GM06990 (cell line): ENCODE data around the gene KAT6B.

Experiments used
- DNase-seq: peaks from one replicate; pipeline ENCODE4 v3.0.0-alpha.2; 2011; ENCODE audit not compliant: insufficient read length; ENCODE audit errors: extremely low read depth
- H3K27me3 ChIP-seq: replicated peaks from 2 replicates; pipeline ENCODE4 v1.6.0; 2011; ENCODE audit warnings: low read length; ENCODE audit not compliant: control insufficient read depth, insufficient read depth
- H3K36me3 ChIP-seq: 2 replicates; pipeline ENCODE4 v1.5.1; 2011; ENCODE audit warnings: low read length; ENCODE audit not compliant: control insufficient read depth, insufficient read depth
- H3K4me3 ChIP-seq: replicated peaks from 2 replicates; pipeline ENCODE4 v1.5.1; 2011; ENCODE audit warnings: low read depth, mild to moderate bottlenecking, control low read depth, low read length
- TF ChIP-seq, protein P1 (sequence below): IDR thresholded peaks from 2 replicates; pipeline ENCODE4 v1.5.1; 2011; ENCODE audit warnings: low read length, control low read depth, mild to moderate bottlenecking, inconsistent platforms; ENCODE audit not compliant: insufficient read depth, poor library complexity, severe bottlenecking

Gene KAT6B

GRCh38 chr10:75061709-75062505 lies 235.5 kb downstream of the KAT6B start:
- Histone ChIP-seq H3K27me3 (no peaks in the 10 kb centered on the region), H3K4me3 (no peak overlapping the region), H3K36me3 (no peaks in the 10 kb centered on the region)
- TF ChIP-seq, protein P1, sequence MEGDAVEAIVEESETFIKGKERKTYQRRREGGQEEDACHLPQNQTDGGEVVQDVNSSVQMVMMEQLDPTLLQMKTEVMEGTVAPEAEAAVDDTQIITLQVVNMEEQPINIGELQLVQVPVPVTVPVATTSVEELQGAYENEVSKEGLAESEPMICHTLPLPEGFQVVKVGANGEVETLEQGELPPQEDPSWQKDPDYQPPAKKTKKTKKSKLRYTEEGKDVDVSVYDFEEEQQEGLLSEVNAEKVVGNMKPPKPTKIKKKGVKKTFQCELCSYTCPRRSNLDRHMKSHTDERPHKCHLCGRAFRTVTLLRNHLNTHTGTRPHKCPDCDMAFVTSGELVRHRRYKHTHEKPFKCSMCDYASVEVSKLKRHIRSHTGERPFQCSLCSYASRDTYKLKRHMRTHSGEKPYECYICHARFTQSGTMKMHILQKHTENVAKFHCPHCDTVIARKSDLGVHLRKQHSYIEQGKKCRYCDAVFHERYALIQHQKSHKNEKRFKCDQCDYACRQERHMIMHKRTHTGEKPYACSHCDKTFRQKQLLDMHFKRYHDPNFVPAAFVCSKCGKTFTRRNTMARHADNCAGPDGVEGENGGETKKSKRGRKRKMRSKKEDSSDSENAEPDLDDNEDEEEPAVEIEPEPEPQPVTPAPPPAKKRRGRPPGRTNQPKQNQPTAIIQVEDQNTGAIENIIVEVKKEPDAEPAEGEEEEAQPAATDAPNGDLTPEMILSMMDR, result no peak
- no peak for DNase-seq

GRCh38 chr10:75062506-75063299 lies 236.3 kb downstream of the KAT6B start:
- no peak for DNase-seq
- Histone ChIP-seq H3K27me3 (no peaks in the 10 kb centered on the region), H3K4me3 (no peak overlapping the region), H3K36me3 (no peaks in the 10 kb centered on the region)
- TF ChIP-seq, protein P1, result no peak

DNA sequence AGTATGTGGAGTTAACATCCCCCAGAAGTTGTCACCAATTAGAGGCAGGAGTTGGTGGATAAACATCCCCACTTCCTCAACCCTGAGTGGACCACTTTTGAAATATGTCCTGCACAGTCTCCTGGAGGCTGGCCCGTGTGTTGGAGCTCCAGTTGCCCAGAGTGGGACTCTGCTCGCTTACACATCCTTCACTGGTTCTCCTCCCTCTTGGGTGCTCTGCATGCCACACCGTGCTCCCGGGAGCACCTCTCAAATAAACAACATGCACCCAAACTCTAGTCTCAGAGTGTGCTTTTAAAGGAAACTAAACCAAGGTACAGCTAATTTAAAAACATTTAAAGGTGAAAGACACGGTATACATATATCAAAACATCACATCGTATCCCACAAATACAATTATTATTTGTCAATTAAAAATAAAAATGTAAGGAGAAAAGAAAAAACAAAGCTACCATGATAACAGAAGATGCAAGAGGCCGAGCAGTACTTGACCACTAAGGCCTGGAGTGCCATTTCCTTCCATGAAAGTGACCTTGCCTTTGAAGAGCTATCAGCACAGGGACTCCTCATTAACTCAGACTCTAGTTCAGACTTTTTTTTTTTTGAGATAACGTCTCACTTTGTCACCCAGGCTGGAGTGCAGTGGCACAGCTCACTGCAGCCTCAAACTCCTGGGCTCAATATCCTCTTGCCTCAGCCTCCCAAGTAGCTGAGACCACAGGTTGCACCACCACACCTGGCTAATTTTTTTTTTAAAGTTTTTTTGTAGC lies 237.2 kb downstream of the KAT6B start:
- DNase-seq, result no peak
- Histone ChIP-seq H3K27me3 (no peaks in the 10 kb centered on the region), H3K36me3 (no peaks in the 10 kb centered on the region), H3K4me3 (no peak overlapping the region)
- TF ChIP-seq, protein P1, result no peak

- H3K27me3 ChIP-seq, result no peaks in the 10 kb centered on the region
- DNase-seq, result no peak
- H3K36me3 ChIP-seq, result no peaks in the 10 kb centered on the region
- no peak overlapping the region for H3K4me3 ChIP-seq
- TF ChIP-seq, protein P1, result no peak
These were observed 238.7 kb downstream of the KAT6B start for GRCh38 chr10:75065076-75065475.

DNA sequence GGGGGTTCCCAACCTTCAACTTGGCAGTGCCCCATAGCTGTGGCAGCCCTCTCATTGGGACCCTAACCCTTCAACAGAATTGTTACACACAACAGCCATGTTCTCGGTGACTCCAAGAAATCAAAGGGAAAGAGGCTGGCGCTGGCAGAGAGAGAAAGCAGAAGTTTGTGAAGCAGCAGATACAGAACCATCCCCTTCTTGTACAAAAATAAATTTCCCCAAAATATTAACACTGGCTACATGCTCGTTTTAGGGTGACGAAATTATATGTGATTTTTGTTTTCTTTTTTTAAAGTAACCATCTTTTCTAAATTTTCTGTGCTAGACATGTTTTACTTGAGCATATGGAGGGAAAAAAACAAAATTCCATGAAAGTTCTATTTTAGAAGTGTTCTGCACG lies 239.9 kb downstream of the KAT6B start:
- no peak for DNase-seq
- TF ChIP-seq, protein P1, result no peak
- H3K36me3 ChIP-seq, result no peaks in the 10 kb centered on the region
- H3K4me3 ChIP-seq, result no peak overlapping the region
- H3K27me3 ChIP-seq, result no peaks in the 10 kb centered on the region
